Measurements from ENCODE around the gene BST1.

Gene BST1

GRCh38 chr4:15765391-15765790, 62.5 kb downstream of the BST1 start:
- TF ChIP-seq TAF1 (IDR thresholded peaks at IDR 0.05; ENCODE audit: borderline replicate concordance, insufficient read depth, low read length) (no peak), REST (IDR thresholded peaks at IDR 0.05; ENCODE audit: insufficient read depth in 1 of 2, low read depth in 2 of 2, low read length in 2 of 2) (no peak), SIN3A (IDR thresholded peaks at IDR 0.05; ENCODE audit: borderline replicate concordance, insufficient read depth, low read length) (no peak), FOXP2 (optimal IDR thresholded peaks at IDR 0.05; ENCODE audit: borderline replicate concordance, extremely low read depth, extremely low read length, insufficient read depth) (no peak), POLR2AphosphoS5 (IDR thresholded peaks at IDR 0.05; ENCODE audit: low read depth, low read length) (no peak)

GRCh38 chr4:15765910-15766697, 63.2 kb downstream of the BST1 start:
- TF ChIP-seq FOXP2 (optimal IDR thresholded peaks at IDR 0.05; ENCODE audit: borderline replicate concordance, extremely low read depth, extremely low read length, insufficient read depth), result no peak
- TF ChIP-seq REST (IDR thresholded peaks at IDR 0.05; ENCODE audit: insufficient read depth in 1 of 2, low read depth in 2 of 2, low read length in 2 of 2), result no peak
- TF ChIP-seq SIN3A (IDR thresholded peaks at IDR 0.05; ENCODE audit: borderline replicate concordance, insufficient read depth, low read length), result no peak
- TF ChIP-seq TAF1 (IDR thresholded peaks at IDR 0.05; ENCODE audit: borderline replicate concordance, insufficient read depth, low read length), result no peak
- TF ChIP-seq POLR2AphosphoS5 (IDR thresholded peaks at IDR 0.05; ENCODE audit: low read depth, low read length), result no peak

- TF ChIP-seq TAF1 (IDR thresholded peaks at IDR 0.05; ENCODE audit: borderline replicate concordance, insufficient read depth, low read length) (no peak), POLR2AphosphoS5 (IDR thresholded peaks at IDR 0.05; ENCODE audit: low read depth, low read length) (no peak), SIN3A (IDR thresholded peaks at IDR 0.05; ENCODE audit: borderline replicate concordance, insufficient read depth, low read length) (no peak), REST (IDR thresholded peaks at IDR 0.05; ENCODE audit: insufficient read depth in 1 of 2, low read depth in 2 of 2, low read length in 2 of 2) (no peak), FOXP2 (optimal IDR thresholded peaks at IDR 0.05; ENCODE audit: borderline replicate concordance, extremely low read depth, extremely low read length, insufficient read depth) (no peak)
Observed at GRCh38 chr4:15766821-15767220, 64.0 kb downstream of the BST1 start.

- TF ChIP-seq POLR2AphosphoS5 (IDR thresholded peaks at IDR 0.05; ENCODE audit: low read depth, low read length), result no peak
- no peak for TF ChIP-seq SIN3A (IDR thresholded peaks at IDR 0.05; ENCODE audit: borderline replicate concordance, insufficient read depth, low read length)
- no peak for TF ChIP-seq FOXP2 (optimal IDR thresholded peaks at IDR 0.05; ENCODE audit: borderline replicate concordance, extremely low read depth, extremely low read length, insufficient read depth)
- TF ChIP-seq REST (IDR thresholded peaks at IDR 0.05; ENCODE audit: insufficient read depth in 1 of 2, low read depth in 2 of 2, low read length in 2 of 2), result no peak
- no peak for TF ChIP-seq TAF1 (IDR thresholded peaks at IDR 0.05; ENCODE audit: borderline replicate concordance, insufficient read depth, low read length)
Observed at GRCh38 chr4:15769202-15769601, 66.3 kb downstream of the BST1 start.

Data from PFSK-1 (cell line).